HCT116 (cell line): Measurements from ENCODE around the gene FAM3B. TPM values are rescaled to one million over a fixed set of nuclear protein-coding genes. Genes with fewer than 3 reads are reported as not detected.

Experiments used
- ATAC-seq: fragments of 200-7000 bp; cut with Tn5 transposase; 2 replicates; pipeline ENCODE4 v1.9.1; 2020; ENCODE audit warnings: mild to moderate bottlenecking, moderate library complexity
- BruUV-seq: library from RNA; stranded (reverse); fragments of 400-500 nt; replicated peaks from 2 replicates; lab custom pipeline; 2021; lab: Mats Ljungman, UMichigan
- CTCF ChIA-PET: fragments of 300-600 bp; sonication (Branson Sonifier 250); formaldehyde crosslinking; loops from one replicate; lab custom pipeline; 2021; ENCODE audit warnings: antibody characterized with exemption; lab: Charles Lee
- POLR2A ChIA-PET: fragments of 300-600, 350-600 bp; sonication (Branson Sonifier 250); formaldehyde crosslinking; loops from one replicate; lab custom pipeline; 2021; ENCODE audit warnings: antibody characterized with exemption; lab: Charles Lee
- RAD21 ChIA-PET, 2 experiments: fragments of 300-600 bp; sonication (Branson Sonifier 250); formaldehyde crosslinking; loops; one replicate each; lab custom pipeline; 2023; ENCODE audit warnings: low total read pairs in 2 of 2; ENCODE audit not compliant: uncharacterized antibody in 2 of 2, unreplicated experiment in 2 of 2, low non-redundant PET in 1 of 2; lab: Charles Lee
- DNase-seq: peaks from one replicate; pipeline ENCODE4 v3.0.0-alpha.2; 2010; ENCODE audit warnings: low read depth, low spot score
- H2AFZ ChIP-seq: fragments of 200-600 bp; shearing (Covaris generic), sonication (generic); 2 replicates; pipeline ENCODE4 v1.6.1; 2017; ENCODE audit warnings: low read depth, mixed run types, mixed read lengths, antibody characterized with exemption, low read length; ENCODE audit not compliant: poor library complexity, severe bottlenecking
- H3K27ac ChIP-seq: 2 replicates; pipeline ENCODE4 v1.5.1; 2012; ENCODE audit warnings: low read depth, low read length
- H3K27me3 ChIP-seq: fragments of 200-600 bp; sonication (generic); 2 replicates; pipeline ENCODE4 v1.6.1; 2016; ENCODE audit warnings: mixed run types, low read length, mixed read lengths; ENCODE audit not compliant: insufficient read depth
- H3K36me3 ChIP-seq, 2 experiments: fragments of 200-500 bp in 1 of 2; fragments of 200-600 bp in 1 of 2; sonication (Bioruptor generic) in 1 of 2; sonication (generic) in 1 of 2; 2 replicates each; pipeline versions ENCODE4 v1.5.1 to v1.6.1; 2014 to 2016; ENCODE audit warnings: low read length in 2 of 2, inconsistent platforms in 1 of 2, mixed read lengths in 1 of 2, mixed run types in 1 of 2; ENCODE audit not compliant: insufficient read depth in 2 of 2, control insufficient read depth in 1 of 2
- H3K4me1 ChIP-seq, 2 experiments: fragments of 200-600 bp in 1 of 2; sonication (generic) in 1 of 2; 2 replicates each; pipeline versions ENCODE4 v1.5.1 to v1.6.1; 2012 to 2017; ENCODE audit warnings: low read length in 2 of 2, inconsistent platforms in 1 of 2, mild to moderate bottlenecking in 1 of 2, mixed read lengths in 1 of 2, mixed run types in 1 of 2, moderate library complexity in 1 of 2; ENCODE audit not compliant: insufficient read depth in 2 of 2, control insufficient read depth in 1 of 2
- H3K4me2 ChIP-seq: fragments of 200-600 bp; sonication (generic); 2 replicates; pipeline ENCODE4 v1.6.1; 2017; ENCODE audit warnings: mixed run types, low read length, mixed read lengths
- H3K4me3 ChIP-seq, 2 experiments: fragments of 200-600 bp in 1 of 2; sonication (generic) in 1 of 2; replicated peaks in 1 of 2; 2 replicates each; pipeline ENCODE4 v1.5.1; 2011 to 2016; ENCODE audit warnings: low read length in 2 of 2, control low read depth in 1 of 2, low read depth in 1 of 2, mild to moderate bottlenecking in 1 of 2, mixed read lengths in 1 of 2, mixed run types in 1 of 2
- H3K79me2 ChIP-seq: fragments of 200-600 bp; sonication (generic); 2 replicates; pipeline ENCODE4 v1.6.1; 2017; ENCODE audit warnings: mild to moderate bottlenecking, mixed run types, low read length, moderate library complexity, mixed read lengths; ENCODE audit not compliant: insufficient read depth
- H3K9ac ChIP-seq: fragments of 200-600 bp; sonication (generic); 2 replicates; pipeline ENCODE4 v1.6.1; 2016; ENCODE audit warnings: low read length, mixed read lengths
- H3K9me2 ChIP-seq: fragments of 200-600 bp; sonication (generic), shearing (Covaris generic); 2 replicates; pipeline ENCODE4 v1.6.1; 2017; ENCODE audit warnings: mixed run types, mild to moderate bottlenecking, moderate library complexity; ENCODE audit not compliant: insufficient read depth
- H3K9me3 ChIP-seq, 2 experiments: fragments of 200-500 bp in 1 of 2; fragments of 200-600 bp in 1 of 2; sonication (Bioruptor generic) in 1 of 2; sonication (generic) in 1 of 2; 2 replicates each; pipeline ENCODE4 v1.6.1; 2014 to 2017; ENCODE audit warnings: low read length in 2 of 2, mixed read lengths in 2 of 2, inconsistent platforms in 1 of 2, low read depth in 1 of 2, mild to moderate bottlenecking in 1 of 2, mixed run types in 1 of 2, moderate library complexity in 1 of 2; ENCODE audit not compliant: control insufficient read depth in 1 of 2, insufficient read depth in 1 of 2
- H4K20me1 ChIP-seq: fragments of 200-600 bp; sonication (generic), shearing (Covaris generic); 2 replicates; pipeline ENCODE4 v1.6.1; 2017; ENCODE audit warnings: mixed run types, mild to moderate bottlenecking, moderate library complexity; ENCODE audit not compliant: insufficient read depth
- CBX3 ChIP-seq: IDR thresholded peaks from 2 replicates; pipeline ENCODE4 v1.6.1; 2012; ENCODE audit warnings: low read depth
- CEBPB ChIP-seq: IDR thresholded peaks from 2 replicates; pipeline ENCODE4 v1.6.1; 2012; ENCODE audit warnings: low read depth
- EGR1 ChIP-seq: IDR thresholded peaks from 2 replicates; pipeline ENCODE4 v1.6.1; 2012; ENCODE audit warnings: low read depth
- EZH2 ChIP-seq: fragments of 200-600 bp; sonication (generic); IDR thresholded peaks from 2 replicates; pipeline ENCODE4 v1.6.1; 2017; ENCODE audit warnings: antibody characterized with exemption, mixed run types
- EZH2phosphoT487 ChIP-seq: fragments of 200-600 bp; IDR thresholded peaks from 2 replicates; pipeline ENCODE4 v1.6.1; 2018; ENCODE audit warnings: antibody characterized with exemption, borderline replicate concordance
- FOSL1 ChIP-seq: IDR thresholded peaks from 2 replicates; pipeline ENCODE4 v1.6.1; 2012; ENCODE audit warnings: low read depth
- JUND ChIP-seq: IDR thresholded peaks from 2 replicates; pipeline ENCODE4 v1.6.1; 2012
- MAX ChIP-seq: IDR thresholded peaks from 2 replicates; pipeline ENCODE4 v1.6.1; 2012
- POLR2AphosphoS5 ChIP-seq: IDR thresholded peaks from 2 replicates; pipeline ENCODE4 v1.6.1; 2011; ENCODE audit warnings: mild to moderate bottlenecking, low read depth, low read length, moderate library complexity
- RAD21 ChIP-seq: IDR thresholded peaks from 2 replicates; pipeline ENCODE4 v1.6.1; 2012; ENCODE audit warnings: low read depth, mild to moderate bottlenecking
- SIN3A ChIP-seq: IDR thresholded peaks from 2 replicates; pipeline ENCODE4 v1.6.1; 2012; ENCODE audit warnings: low read depth
- SP1 ChIP-seq: IDR thresholded peaks from 2 replicates; pipeline ENCODE4 v1.6.1; 2012; ENCODE audit warnings: low read depth
- SRF ChIP-seq: IDR thresholded peaks from 2 replicates; pipeline ENCODE4 v1.6.1; 2012; ENCODE audit warnings: low read depth
- TCF7L2 ChIP-seq: IDR thresholded peaks from 2 replicates; pipeline ENCODE4 v1.7.0; 2011; ENCODE audit warnings: borderline replicate concordance, inconsistent platforms; ENCODE audit not compliant: insufficient read depth, insufficient read length; ENCODE audit errors: extremely low read depth
- YY1 ChIP-seq: IDR thresholded peaks from 2 replicates; pipeline ENCODE4 v1.6.1; 2011; ENCODE audit warnings: low read length, low read depth, moderate library complexity, mild to moderate bottlenecking; ENCODE audit not compliant: insufficient replicate concordance; ENCODE audit errors: extremely low read depth
- ZFX ChIP-seq: fragments of 450-650 bp; IDR thresholded peaks from 2 replicates; pipeline ENCODE4 v1.6.1; 2017
- intact Hi-C: fragments of 100-400 bp; cut with micrococcal nuclease; formaldehyde crosslinking; loops from 2 replicates; pipeline ENCODE4 v1.10.0; 2022
- total RNA-seq: library from RNA; stranded (reverse); gene quantifications from one replicate; pipeline ENCODE4 v1.2.1, GENCODE V29; 2021; ENCODE audit not compliant: unreplicated experiment
- TF ChIP-seq, protein P1 (sequence below): IDR thresholded peaks from 2 replicates; pipeline ENCODE4 v1.6.1; 2011; ENCODE audit warnings: mild to moderate bottlenecking, low read length, moderate library complexity; ENCODE audit not compliant: insufficient replicate concordance; ENCODE audit errors: extremely low read depth

The FAM3B gene
- total RNA-seq, 1 experiment from 2014 or later, result not detected

- TF ChIP-seq, protein P1, sequence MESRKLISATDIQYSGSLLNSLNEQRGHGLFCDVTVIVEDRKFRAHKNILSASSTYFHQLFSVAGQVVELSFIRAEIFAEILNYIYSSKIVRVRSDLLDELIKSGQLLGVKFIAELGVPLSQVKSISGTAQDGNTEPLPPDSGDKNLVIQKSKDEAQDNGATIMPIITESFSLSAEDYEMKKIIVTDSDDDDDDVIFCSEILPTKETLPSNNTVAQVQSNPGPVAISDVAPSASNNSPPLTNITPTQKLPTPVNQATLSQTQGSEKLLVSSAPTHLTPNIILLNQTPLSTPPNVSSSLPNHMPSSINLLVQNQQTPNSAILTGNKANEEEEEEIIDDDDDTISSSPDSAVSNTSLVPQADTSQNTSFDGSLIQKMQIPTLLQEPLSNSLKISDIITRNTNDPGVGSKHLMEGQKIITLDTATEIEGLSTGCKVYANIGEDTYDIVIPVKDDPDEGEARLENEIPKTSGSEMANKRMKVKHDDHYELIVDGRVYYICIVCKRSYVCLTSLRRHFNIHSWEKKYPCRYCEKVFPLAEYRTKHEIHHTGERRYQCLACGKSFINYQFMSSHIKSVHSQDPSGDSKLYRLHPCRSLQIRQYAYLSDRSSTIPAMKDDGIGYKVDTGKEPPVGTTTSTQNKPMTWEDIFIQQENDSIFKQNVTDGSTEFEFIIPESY, result no peak
- TF ChIP-seq CEBPB, result no peak
- TF ChIP-seq CBX3, result no peak
- no peak for TF ChIP-seq MAX
- TF ChIP-seq FOSL1, result no peak
These were observed 2.7 kb downstream of the FAM3B start (continued) for GRCh38 chr21:41319273-41319672.

- TF ChIP-seq EZH2phosphoT487 (no peak), SP1 (no peak), RAD21 (no peak), SRF (no peak), JUND (no peak), SIN3A (no peak), ZFX (no peak), FOSL1 (no peak), POLR2AphosphoS5 (no peak), TCF7L2 (no peak), EZH2 (no peak), YY1 (no peak), EGR1 (no peak), CEBPB (no peak)
- TF ChIP-seq, protein P1, result no peak
- H2AFZ ChIP-seq, result no peak overlapping the region
- ATAC-seq, result no peak
- no TSS peak for BruUV-seq
- H3K79me2 ChIP-seq, result no peaks in the 10 kb centered on the region
- no peak overlapping the region for H3K4me3 ChIP-seq
- RAD21 ChIA-PET, result no interaction called here
- POLR2A ChIA-PET, result no interaction called here
- no peaks in the 10 kb centered on the region for H4K20me1 ChIP-seq
- no peak overlapping the region for H3K27ac ChIP-seq
- CTCF ChIA-PET, result interaction anchor here (1.2 kb wide), 1 partner anchor 38 kb away, joined by 4 read pairs; no protein-coding TSS in a partner anchor
- H3K4me1 ChIP-seq, result no peaks in the 10 kb centered on the region
- H3K9ac ChIP-seq, result no peak overlapping the region
- H3K4me2 ChIP-seq, result no peak overlapping the region
- no peaks in the 10 kb centered on the region for H3K9me3 ChIP-seq
- no peak for DNase-seq
- no peaks in the 10 kb centered on the region for H3K36me3 ChIP-seq
- no peaks in the 10 kb centered on the region for H3K27me3 ChIP-seq
- intact Hi-C loops, result no loop called here
- no peaks in the 10 kb centered on the region for H3K9me2 ChIP-seq
These were observed 4.8 kb downstream of the FAM3B start for GRCh38 chr21:41321211-41321907.
